ENCODE results near the gene RSAD2. TPM values are rescaled to one million over a fixed set of nuclear protein-coding genes. Genes with fewer than 3 reads are reported as not detected.

The RSAD2 gene
- total RNA-seq, 1 donor from 2014 or later = 3.4 TPM

DNA sequence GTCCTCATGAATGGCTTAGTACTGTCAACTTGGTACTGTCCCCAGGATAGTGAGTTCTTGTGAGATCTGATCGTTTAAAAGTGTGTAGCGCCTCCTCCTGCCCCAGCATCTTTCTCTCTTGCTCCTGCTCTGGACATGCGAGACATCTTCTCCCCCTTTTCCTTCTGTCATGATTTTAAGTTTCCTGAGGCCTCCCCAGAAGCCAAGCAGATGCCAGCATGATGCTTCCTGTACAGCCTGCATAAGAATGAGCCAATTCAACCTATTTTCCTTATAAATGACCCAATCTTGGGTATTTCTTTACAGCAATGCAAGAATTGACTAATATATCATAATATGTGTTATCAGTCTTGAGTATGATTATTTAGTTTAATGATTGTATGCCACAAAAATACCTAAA, 3.5 kb upstream of the RSAD2 start:
- Mint-ChIP-seq H3K4me3 (no peak overlapping the region), H3K27me3 (peaks cover 18% of the 10 kb centered on the region), H3K9me3 (peaks cover 5% of the 10 kb centered on the region), H3K36me3 (no peaks in the 10 kb centered on the region), H3K4me1 (ENCODE audit: unreplicated experiment) (no peaks in the 10 kb centered on the region), H3K27ac (no peak overlapping the region)
- no peak for DNase-seq (ENCODE audit: extremely low spot score, unreplicated experiment)
- TF ChIP-seq, protein P1, sequence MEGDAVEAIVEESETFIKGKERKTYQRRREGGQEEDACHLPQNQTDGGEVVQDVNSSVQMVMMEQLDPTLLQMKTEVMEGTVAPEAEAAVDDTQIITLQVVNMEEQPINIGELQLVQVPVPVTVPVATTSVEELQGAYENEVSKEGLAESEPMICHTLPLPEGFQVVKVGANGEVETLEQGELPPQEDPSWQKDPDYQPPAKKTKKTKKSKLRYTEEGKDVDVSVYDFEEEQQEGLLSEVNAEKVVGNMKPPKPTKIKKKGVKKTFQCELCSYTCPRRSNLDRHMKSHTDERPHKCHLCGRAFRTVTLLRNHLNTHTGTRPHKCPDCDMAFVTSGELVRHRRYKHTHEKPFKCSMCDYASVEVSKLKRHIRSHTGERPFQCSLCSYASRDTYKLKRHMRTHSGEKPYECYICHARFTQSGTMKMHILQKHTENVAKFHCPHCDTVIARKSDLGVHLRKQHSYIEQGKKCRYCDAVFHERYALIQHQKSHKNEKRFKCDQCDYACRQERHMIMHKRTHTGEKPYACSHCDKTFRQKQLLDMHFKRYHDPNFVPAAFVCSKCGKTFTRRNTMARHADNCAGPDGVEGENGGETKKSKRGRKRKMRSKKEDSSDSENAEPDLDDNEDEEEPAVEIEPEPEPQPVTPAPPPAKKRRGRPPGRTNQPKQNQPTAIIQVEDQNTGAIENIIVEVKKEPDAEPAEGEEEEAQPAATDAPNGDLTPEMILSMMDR (conservative IDR thresholded peaks at IDR 0.05) = no peak

DNA sequence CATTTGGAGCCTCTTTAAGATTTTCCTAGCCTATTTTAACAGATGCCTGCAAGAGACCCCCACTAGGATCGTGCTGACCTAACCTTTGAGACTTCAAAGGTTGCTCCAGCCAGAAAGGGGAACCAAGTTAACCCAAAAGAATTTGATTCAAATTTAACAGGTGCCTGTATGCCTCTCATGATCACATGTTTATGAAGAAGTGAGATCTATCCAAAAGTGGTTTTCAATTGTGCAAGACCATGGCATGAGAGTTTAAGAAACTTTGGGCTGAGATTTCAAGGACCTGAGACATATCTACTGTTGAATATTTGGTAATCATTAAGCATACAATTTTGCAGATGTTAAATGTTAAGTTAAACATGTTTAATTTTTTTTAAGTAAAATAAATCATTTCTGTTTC, 1.3 kb upstream of the RSAD2 start:
- DNase-seq (ENCODE audit: extremely low spot score, unreplicated experiment) = no peak
- TF ChIP-seq, protein P1 (conservative IDR thresholded peaks at IDR 0.05) = no peak
- H3K27ac Mint-ChIP-seq = no peak overlapping the region
- no peak overlapping the region for H3K4me3 Mint-ChIP-seq
- H3K9me3 Mint-ChIP-seq = peaks cover 5% of the 10 kb centered on the region
- H3K27me3 Mint-ChIP-seq = peaks cover 15% of the 10 kb centered on the region
- H3K36me3 Mint-ChIP-seq = no peaks in the 10 kb centered on the region
- H3K4me1 Mint-ChIP-seq (ENCODE audit: unreplicated experiment) = no peaks in the 10 kb centered on the region

DNA sequence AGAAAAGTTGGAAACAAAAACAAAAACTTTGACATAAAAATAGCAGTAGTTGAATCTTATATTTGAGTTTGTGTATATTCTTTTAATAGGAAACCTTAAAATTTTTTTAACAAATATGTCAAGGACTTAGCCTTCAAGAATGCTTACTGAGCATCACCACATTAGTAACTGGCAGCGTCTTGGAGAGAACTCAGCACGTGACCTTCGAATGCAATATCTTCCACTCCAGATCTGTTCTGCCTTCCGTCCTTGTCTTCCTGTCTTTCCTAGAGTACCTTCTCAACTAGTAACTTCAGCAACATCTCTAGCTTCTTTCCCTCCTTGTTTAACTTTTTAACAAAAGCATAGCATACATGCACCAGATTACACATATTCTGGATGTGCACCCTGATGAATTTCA, 972 bp downstream of the RSAD2 start:
- DNase-seq (ENCODE audit: extremely low spot score, unreplicated experiment) = no peak
- Mint-ChIP-seq H3K36me3 (no peaks in the 10 kb centered on the region), H3K4me3 (no peak overlapping the region), H3K27ac (no peak overlapping the region), H3K4me1 (ENCODE audit: unreplicated experiment) (no peaks in the 10 kb centered on the region), H3K9me3 (peaks cover 5% of the 10 kb centered on the region), H3K27me3 (peaks cover 9% of the 10 kb centered on the region)
- TF ChIP-seq, protein P1 (conservative IDR thresholded peaks at IDR 0.05) = no peak

DNA sequence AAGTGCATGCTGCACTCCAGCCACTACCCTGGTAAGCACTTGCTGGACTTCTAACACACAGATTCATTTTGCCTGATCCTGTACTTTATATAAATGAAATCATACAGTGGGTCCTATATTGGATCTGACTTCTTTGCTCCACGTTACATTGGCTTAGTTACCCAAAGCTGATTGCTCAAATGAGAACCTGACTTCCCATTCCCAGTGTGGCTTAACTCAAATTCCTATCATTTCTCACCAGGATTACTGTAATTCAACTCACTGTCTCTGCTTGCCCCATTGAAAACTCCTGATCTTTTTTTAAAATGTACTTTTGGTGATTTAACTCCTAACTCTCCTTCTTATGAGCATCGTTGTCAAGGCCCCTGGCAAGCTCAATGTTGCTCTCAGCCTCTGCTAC, 1.4 kb downstream of the RSAD2 start:
- TF ChIP-seq, protein P1 (conservative IDR thresholded peaks at IDR 0.05) = no peak
- peaks cover 13% of the 10 kb centered on the region for H3K27me3 Mint-ChIP-seq
- H3K9me3 Mint-ChIP-seq = peaks cover 5% of the 10 kb centered on the region
- no peaks in the 10 kb centered on the region for H3K36me3 Mint-ChIP-seq
- H3K4me1 Mint-ChIP-seq (ENCODE audit: unreplicated experiment) = peaks cover 4% of the 10 kb centered on the region
- DNase-seq (ENCODE audit: extremely low spot score, unreplicated experiment) = no peak
- no peak overlapping the region for H3K4me3 Mint-ChIP-seq
- no peak overlapping the region for H3K27ac Mint-ChIP-seq

DNA sequence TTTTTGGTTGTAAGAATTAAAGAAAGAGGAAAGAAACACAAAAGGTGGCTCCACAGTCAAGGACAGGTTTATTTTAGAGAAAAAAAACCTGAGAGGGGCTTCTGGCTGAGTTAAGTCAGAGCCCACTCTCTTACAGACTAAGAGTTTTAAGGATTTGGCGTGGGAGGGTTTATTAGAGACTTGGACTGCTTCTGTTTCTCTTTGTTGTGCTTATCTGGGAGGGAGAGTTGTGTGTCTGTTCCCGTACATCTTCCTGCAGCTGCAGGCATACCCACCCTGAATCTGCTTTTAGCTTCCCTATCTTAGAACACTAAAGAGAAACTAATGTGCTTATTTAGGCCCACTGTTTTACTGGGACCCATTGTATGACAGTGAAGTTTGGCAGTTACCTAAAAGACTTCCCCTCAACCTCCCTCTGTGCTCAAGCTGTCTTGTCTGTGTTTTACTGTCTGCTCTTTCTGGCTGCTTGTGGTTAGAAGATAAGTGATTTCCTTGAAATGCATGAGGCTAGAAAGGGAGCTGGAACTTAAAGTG, 2.7 kb downstream of the RSAD2 start:
- no peak overlapping the region for H3K4me3 Mint-ChIP-seq
- H3K9me3 Mint-ChIP-seq = peaks cover 5% of the 10 kb centered on the region
- peaks cover 15% of the 10 kb centered on the region for H3K27me3 Mint-ChIP-seq
- TF ChIP-seq, protein P1 (conservative IDR thresholded peaks at IDR 0.05) = no peak
- H3K4me1 Mint-ChIP-seq (ENCODE audit: unreplicated experiment) = peaks cover 6% of the 10 kb centered on the region
- no peak for DNase-seq (ENCODE audit: extremely low spot score, unreplicated experiment)
- no peak overlapping the region for H3K27ac Mint-ChIP-seq
- no peaks in the 10 kb centered on the region for H3K36me3 Mint-ChIP-seq

DNA sequence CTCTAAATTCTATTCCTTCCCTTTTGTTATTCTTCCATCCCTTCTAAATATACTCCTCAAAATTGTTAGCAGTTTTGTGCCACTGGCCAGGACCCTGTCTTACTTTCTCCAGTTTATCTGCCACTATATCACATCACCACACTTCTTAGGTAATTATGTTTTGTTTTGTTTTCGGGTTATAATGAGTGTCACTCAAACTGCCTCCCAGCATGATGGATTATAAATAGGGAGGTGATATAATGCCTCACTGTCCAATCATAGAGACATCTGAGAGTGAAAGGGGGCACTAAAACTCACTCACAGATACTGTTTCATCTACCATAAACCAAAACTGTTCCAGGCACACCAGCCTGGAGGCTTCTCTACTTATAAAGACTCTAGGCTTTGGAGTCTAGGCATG, 3.5 kb downstream of the RSAD2 start:
- Mint-ChIP-seq H3K27me3 (peaks cover 15% of the 10 kb centered on the region), H3K36me3 (no peaks in the 10 kb centered on the region), H3K4me1 (ENCODE audit: unreplicated experiment) (peaks cover 6% of the 10 kb centered on the region), H3K27ac (no peak overlapping the region), H3K4me3 (no peak overlapping the region), H3K9me3 (peaks cover 5% of the 10 kb centered on the region)
- no peak for DNase-seq (ENCODE audit: extremely low spot score, unreplicated experiment)
- TF ChIP-seq, protein P1 (conservative IDR thresholded peaks at IDR 0.05) = no peak
